ENCODE data around the gene ESPL1.

ESPL1 gene

DNA sequence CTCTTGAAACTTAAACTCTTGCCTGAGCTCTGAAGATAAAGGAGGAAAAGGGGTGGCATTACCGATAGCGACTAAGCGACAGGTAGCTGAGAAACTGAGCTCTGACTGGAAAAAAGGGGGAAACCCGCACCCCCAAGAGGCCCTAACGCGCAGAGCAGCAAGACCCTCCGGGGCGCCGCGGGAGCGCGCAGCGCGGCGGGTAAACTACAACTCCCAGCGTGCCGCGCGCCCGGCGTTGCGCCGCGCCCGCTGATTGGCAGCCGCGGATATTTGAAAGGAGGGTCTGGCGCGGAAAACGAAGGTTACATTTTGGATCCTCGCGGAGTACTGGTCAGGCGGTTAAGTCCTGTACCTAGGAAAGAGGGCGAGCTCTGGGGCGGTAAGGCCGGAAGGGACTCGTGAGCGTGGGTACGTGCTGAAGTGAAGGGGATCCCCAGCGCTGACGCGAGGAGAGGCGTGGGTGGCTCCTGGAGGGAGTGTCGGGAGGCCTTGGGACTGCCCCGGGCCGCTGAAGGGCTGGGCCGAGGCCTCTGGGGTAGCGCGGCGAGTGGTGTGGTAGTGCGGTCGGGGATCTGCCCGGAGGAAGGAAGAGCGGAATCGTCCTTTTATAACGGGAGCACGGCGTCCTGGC lies at the start of gene ESPL1:
TSS of gene ESPL1 (plus strand) at position 301 of the 631 bp plus-strand sequence. CDS start 468 bp downstream, outside the sequence.
- DNase-seq, result peak; percentile 51 to 69

- DNase-seq, result no peak
Observed at GRCh38 chr12:53218551-53219291, 49.4 kb upstream of the ESPL1 start.

DNA sequence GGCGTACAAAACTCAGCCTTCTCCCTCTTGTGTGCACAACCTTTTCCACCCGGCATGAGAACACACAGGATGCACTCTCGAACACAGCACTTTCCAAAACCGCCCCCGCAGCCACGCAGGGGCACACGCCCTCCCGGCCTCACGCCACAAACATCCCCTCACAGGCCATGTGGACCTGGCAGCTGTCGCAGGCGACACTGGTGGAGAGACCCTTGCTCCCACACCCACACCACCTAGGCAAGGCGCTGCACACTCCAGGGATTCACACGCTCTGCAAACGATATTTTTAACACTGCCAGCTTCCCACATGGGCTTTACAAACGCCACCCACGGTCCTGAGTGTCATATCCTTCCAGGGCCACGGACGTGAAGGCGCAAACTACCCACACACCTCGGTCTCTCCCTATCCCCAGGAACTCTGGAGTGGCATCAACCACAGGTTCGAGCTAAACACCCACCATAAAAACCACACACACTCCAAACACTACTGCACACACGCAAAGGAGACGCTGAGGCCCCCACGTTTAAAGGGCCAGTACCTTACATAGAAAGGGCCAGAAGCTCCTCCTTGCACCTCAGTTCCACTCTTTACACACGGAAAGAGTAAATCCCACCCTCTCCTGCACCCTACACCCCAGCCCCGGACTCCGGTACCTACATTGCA lies 48.7 kb upstream of the ESPL1 start:
- no peak for DNase-seq

DNA sequence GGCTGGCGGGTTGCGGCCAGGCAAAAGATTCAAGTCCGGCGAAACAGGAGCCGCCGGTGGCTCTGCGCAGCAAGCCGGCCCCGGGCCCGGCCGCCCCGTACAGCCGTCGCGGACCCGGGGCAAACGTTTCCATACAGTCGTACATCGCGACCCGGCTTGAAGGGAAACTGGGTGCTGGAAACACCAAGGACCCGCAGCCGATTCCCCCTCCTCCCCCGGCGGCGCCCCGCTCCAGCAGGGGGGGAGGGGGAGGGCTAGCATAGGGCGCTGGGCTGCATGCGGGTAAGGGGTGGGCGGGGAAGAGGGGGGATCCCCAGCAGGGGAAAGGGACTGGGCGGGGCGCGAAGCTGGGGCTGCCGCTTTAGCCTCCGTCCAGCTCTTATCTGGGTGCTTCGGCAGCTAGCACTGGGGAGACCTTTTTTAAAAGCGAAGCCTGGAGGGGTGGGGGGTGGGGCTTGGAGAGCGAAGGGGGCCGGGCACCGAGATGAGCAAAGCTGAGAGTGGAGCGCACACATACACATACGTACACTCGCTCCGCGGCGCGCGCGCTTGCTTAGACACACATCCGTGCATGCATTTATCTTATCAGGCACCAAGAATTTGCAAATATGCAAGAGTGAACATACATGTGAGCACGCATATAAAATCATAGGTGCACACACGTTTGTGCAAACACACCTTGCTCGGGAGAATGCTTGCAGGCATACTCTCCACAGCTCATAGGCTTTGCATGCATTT lies 48.0 kb upstream of the ESPL1 start:
- DNase-seq, result peak; percentile 21 to 54

- DNase-seq, result peak; percentile 77 to 86
Observed at GRCh38 chr12:53220694-53221202, 47.4 kb upstream of the ESPL1 start.

DNA sequence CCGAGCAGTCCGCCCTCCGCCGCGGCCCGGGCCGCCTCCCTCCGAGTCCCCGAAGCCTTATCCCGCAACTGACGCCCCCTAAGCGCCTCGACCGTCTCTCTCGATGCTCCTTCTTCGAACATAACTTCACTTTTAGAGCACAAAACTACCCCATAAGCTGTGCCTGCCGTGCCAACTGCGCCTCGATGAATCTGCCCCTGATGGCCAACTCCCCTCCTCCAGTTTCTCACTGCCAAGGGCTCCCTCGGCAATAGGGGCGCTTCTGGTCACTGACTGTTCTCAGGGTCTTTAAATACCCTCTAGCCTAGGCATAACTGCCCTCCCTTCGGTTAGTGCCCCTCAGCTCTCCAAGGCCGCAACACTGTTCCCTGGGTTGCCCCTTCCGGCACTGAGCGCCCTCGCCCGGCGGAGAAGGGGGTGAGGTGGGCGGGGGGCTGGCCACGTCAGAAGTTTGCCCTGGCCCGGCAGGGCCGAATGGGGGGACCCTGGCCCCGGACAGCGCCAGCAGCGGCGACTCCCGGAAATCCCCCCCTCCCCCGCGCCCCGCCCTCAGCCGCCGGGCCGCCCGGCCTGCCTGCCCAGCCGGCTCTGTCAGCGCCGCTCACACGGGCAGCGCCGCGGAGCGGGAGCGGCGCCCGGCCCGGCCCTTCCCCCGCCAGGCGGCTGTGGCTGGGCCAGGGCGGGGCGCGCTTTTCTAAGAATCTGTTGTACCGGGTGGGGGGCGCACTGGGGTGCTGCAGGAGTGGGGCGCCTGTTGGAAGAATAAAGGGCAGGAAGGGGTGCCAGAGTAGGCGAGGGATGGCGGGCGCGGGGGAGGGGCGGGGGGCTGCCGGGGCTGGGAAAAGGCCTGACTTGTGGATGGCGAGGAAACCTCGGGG lies 46.7 kb upstream of the ESPL1 start:
- peak; percentile 59 to 86 for DNase-seq

GRCh38 chr12:53222170-53222721 lies 45.9 kb upstream of the ESPL1 start:
- DNase-seq, result no peak

DNA sequence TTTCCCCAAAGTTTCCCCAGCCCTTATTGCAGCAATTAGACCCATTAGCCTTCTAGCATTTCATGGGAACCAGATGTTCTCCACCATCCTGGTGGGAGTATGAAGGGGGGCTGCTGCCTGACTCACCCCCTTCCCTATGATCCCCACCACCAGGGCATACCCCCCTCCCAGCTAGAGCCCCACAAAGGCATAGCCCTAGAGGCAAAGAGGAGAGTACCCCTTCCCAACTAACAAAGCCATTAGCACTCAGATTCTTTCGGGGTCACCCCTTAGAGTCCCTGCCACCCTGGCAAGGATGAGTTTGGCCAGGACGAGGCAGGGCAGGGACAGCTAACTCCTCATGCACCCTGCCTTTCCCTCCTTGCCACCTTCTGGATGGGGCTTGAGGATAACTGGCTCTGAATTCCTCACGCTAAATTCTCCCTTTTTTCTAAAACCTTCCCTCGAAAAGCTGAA lies 45.3 kb upstream of the ESPL1 start:
- no peak for DNase-seq

GRCh38 chr12:53223389-53224060 lies 44.6 kb upstream of the ESPL1 start:
- DNase-seq, result peak in 1 of 2 donors; percentile 16

GRCh38 chr12:53224061-53224896 lies 43.8 kb upstream of the ESPL1 start:
- no peak for DNase-seq

- DNase-seq, result no peak
Observed at GRCh38 chr12:53224897-53225634, 43.0 kb upstream of the ESPL1 start.

GRCh38 chr12:53225635-53226424 lies 42.3 kb upstream of the ESPL1 start:
- DNase-seq, result no peak

GRCh38 chr12:53226815-53227214 lies 41.3 kb upstream of the ESPL1 start:
- no peak for DNase-seq

DNA sequence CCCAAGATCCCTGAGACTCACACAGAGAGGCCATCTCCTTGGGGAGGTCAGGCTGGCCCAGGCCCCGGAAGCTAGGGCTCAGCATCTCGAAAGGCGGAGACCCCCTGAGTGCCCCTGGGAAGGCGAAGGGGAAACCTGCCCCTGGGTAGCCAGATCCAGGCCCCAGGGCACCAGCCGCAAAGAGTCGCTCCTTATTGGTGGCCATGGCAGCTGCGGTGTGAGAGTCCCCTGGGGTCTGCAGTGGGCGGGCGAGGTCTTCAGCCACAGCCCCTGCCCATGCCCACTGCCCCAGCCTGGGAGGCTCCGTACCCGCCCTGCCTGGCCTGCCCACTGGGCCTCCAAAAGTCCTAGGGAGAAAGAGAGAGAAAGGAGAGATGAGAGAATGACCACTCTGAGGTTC lies 40.8 kb upstream of the ESPL1 start:
- DNase-seq, result no peak

GRCh38 chr12:53227836-53228235 lies 40.3 kb upstream of the ESPL1 start:
- DNase-seq, result no peak

- no peak for DNase-seq
Observed at GRCh38 chr12:53229454-53229853, 38.6 kb upstream of the ESPL1 start.

- no peak for DNase-seq
Observed at GRCh38 chr12:53230108-53230845, 37.8 kb upstream of the ESPL1 start.

- no peak for DNase-seq
Observed at GRCh38 chr12:53231671-53231920, 36.5 kb upstream of the ESPL1 start.

Data from bone marrow (tissue), 2 donors.